A673 (cell line): ENCODE results near the gene SEC23A. TPM values are rescaled to one million over a fixed set of nuclear protein-coding genes. Genes with fewer than 3 reads are reported as not detected.

Source experiments
- BruUV-seq: library from RNA; stranded (reverse); fragments of 400-500 nt; replicated peaks from 2 replicates; lab custom pipeline; 2021; lab: Mats Ljungman, UMichigan
- CTCF ChIA-PET: fragments of 300-600 bp; sonication (Branson Sonifier 250); formaldehyde crosslinking; loops from one replicate; lab custom pipeline; 2022; ENCODE audit warnings: antibody characterized with exemption; lab: Charles Lee
- POLR2A ChIA-PET: fragments of 300-600 bp; sonication (Branson Sonifier 250); formaldehyde crosslinking; loops from one replicate; lab custom pipeline; 2022; ENCODE audit warnings: antibody characterized with exemption; ENCODE audit not compliant: low non-redundant PET; lab: Charles Lee
- DNase-seq: peaks from one replicate; pipeline ENCODE4 v3.0.0-alpha.2; 2015; ENCODE audit warnings: low spot score
- H3K27ac ChIP-seq: fragments of 200-600 bp; sonication (generic); 2 replicates; pipeline ENCODE4 v1.5.1; 2016; ENCODE audit warnings: mixed run types, low read depth, mild to moderate bottlenecking, mixed read lengths, antibody characterized with exemption, low read length; ENCODE audit not compliant: poor library complexity, severe bottlenecking
- H3K27me3 ChIP-seq: fragments of 200-600 bp; sonication (generic); replicated peaks from 2 replicates; pipeline ENCODE4 v1.6.1; 2017; ENCODE audit warnings: mixed run types, low read depth, mild to moderate bottlenecking, mixed read lengths, antibody characterized with exemption, low read length; ENCODE audit not compliant: insufficient read depth, poor library complexity
- H3K36me3 ChIP-seq: fragments of 200-600 bp; sonication (generic); 2 replicates; pipeline ENCODE4 v1.6.1; 2016; ENCODE audit warnings: mixed run types, mild to moderate bottlenecking, mixed read lengths, antibody characterized with exemption, low read length; ENCODE audit not compliant: insufficient read depth, poor library complexity, severe bottlenecking
- H3K4me1 ChIP-seq: fragments of 200-600 bp; sonication (generic); 2 replicates; pipeline ENCODE4 v1.6.1; 2017; ENCODE audit warnings: mixed run types, mild to moderate bottlenecking, mixed read lengths, antibody characterized with exemption, low read length; ENCODE audit not compliant: insufficient read depth, poor library complexity, severe bottlenecking
- H3K4me3 ChIP-seq: fragments of 200-600 bp; sonication (generic); 2 replicates; pipeline ENCODE4 v1.5.1; 2016; ENCODE audit warnings: low read depth, mixed run types, mild to moderate bottlenecking, mixed read lengths, low read length; ENCODE audit not compliant: poor library complexity, severe bottlenecking
- H3K9me3 ChIP-seq: fragments of 200-600 bp; sonication (generic); 2 replicates; pipeline ENCODE4 v1.6.1; 2016; ENCODE audit warnings: mixed run types, low read depth, mild to moderate bottlenecking, mixed read lengths, antibody characterized with exemption, low read length; ENCODE audit not compliant: poor library complexity, severe bottlenecking
- CTCF ChIP-seq: fragments of 300-800, 200-600 bp; sonication (generic); conservative IDR thresholded peaks from 2 replicates; pipeline ENCODE4 v1.5.1; 2017; ENCODE audit warnings: low read depth, mild to moderate bottlenecking, antibody characterized with exemption, low read length, moderate library complexity, mixed read lengths
- EZH2 ChIP-seq: fragments of 200-600 bp; sonication (generic); IDR thresholded peaks from 2 replicates; pipeline ENCODE4 v1.6.1; 2017; ENCODE audit warnings: borderline replicate concordance, low read depth, mild to moderate bottlenecking, mixed read lengths, antibody characterized with exemption, low read length; ENCODE audit not compliant: poor library complexity, severe bottlenecking
- intact Hi-C: fragments of 100-400 bp; cut with micrococcal nuclease; formaldehyde crosslinking; loops from one replicate; pipeline ENCODE4 v1.10.0; 2022; ENCODE audit not compliant: unreplicated experiment
- total RNA-seq: library from RNA; stranded (reverse); gene quantifications from 2 replicates; pipeline ENCODE4 v1.2.3, GENCODE V29; 2021

Gene SEC23A
- total RNA-seq, 1 experiment from 2014 or later: 61.9 TPM

- CTCF ChIA-PET: no interaction called here
- intact Hi-C loops: no loop called here
Observed at GRCh38 chr14:39087493-39087892, 15.5 kb downstream of the SEC23A start.

GRCh38 chr14:39085933-39086332 lies 17.1 kb downstream of the SEC23A start:
- H3K27ac ChIP-seq: no peak overlapping the region
- no peak overlapping the region for H3K4me3 ChIP-seq
- CTCF ChIA-PET: no interaction called here
- TF ChIP-seq EZH2 (no peak), CTCF (no peak)
- intact Hi-C loops: no loop called here
- H3K4me1 ChIP-seq: no peaks in the 10 kb centered on the region
- H3K36me3 ChIP-seq: peaks cover 35% of the 10 kb centered on the region
- POLR2A ChIA-PET: no interaction called here
- H3K27me3 ChIP-seq: no peaks in the 10 kb centered on the region
- DNase-seq: no peak
- no peaks in the 10 kb centered on the region for H3K9me3 ChIP-seq
- BruUV-seq: no TSS peak

More at GRCh38 chr14:39087493-39087892, 15.5 kb downstream of the SEC23A start:
- Histone ChIP-seq H3K4me1 (no peaks in the 10 kb centered on the region), H3K27ac (no peak overlapping the region), H3K27me3 (no peaks in the 10 kb centered on the region), H3K4me3 (no peak overlapping the region), H3K36me3 (peaks cover 51% of the 10 kb centered on the region), H3K9me3 (no peaks in the 10 kb centered on the region)
- BruUV-seq: no TSS peak
- no peak for DNase-seq
- TF ChIP-seq CTCF (no peak), EZH2 (no peak)
- POLR2A ChIA-PET: no interaction called here

GRCh38 chr14:39083127-39083526 lies 19.9 kb downstream of the SEC23A start:
- H3K9me3 ChIP-seq: no peaks in the 10 kb centered on the region
- H3K36me3 ChIP-seq: peaks cover 26% of the 10 kb centered on the region
- CTCF ChIA-PET: no interaction called here
- H3K4me1 ChIP-seq: no peaks in the 10 kb centered on the region
- TF ChIP-seq CTCF: no peak
- TF ChIP-seq EZH2: no peak
- POLR2A ChIA-PET: no interaction called here
- no peak overlapping the region for H3K27ac ChIP-seq
- no peak overlapping the region for H3K4me3 ChIP-seq
- no peak for DNase-seq
- intact Hi-C loops: no loop called here
- no peaks in the 10 kb centered on the region for H3K27me3 ChIP-seq
- no TSS peak for BruUV-seq
